C4-2B (cell line): ENCODE results near the gene CCDC188.

ENCODE experiments used
- H3K27ac ChIP-seq: fragments of 450-650 bp; 2 replicates; pipeline ENCODE4 v1.5.1; 2017
- CTCF ChIP-seq: fragments of 450-650 bp; conservative IDR thresholded peaks from 2 replicates; pipeline ENCODE4 v1.5.1; 2017; ENCODE audit warnings: mild to moderate bottlenecking
- ZFX ChIP-seq: fragments of 450-650 bp; IDR thresholded peaks from 2 replicates; pipeline ENCODE4 v1.6.1; 2017

Gene CCDC188

GRCh38 chr22:20135265-20135664, 15.6 kb downstream of the CCDC188 start:
- TF ChIP-seq ZFX (no peak), CTCF (no peak)

GRCh38 chr22:20133930-20134549, 16.8 kb downstream of the CCDC188 start:
- no peak overlapping the region for H3K27ac ChIP-seq
- TF ChIP-seq CTCF (no peak), ZFX (no peak)

More at GRCh38 chr22:20135265-20135664, 15.6 kb downstream of the CCDC188 start:
- H3K27ac ChIP-seq, result no peak overlapping the region

GRCh38 chr22:20132686-20133246, 18.1 kb downstream of the CCDC188 start:
- TF ChIP-seq ZFX (no peak), CTCF (no peak)

GRCh38 chr22:20131859-20132685, 18.8 kb downstream of the CCDC188 start:
- H3K27ac ChIP-seq, result peak overlapping the region; percentile 72

More at GRCh38 chr22:20132686-20133246, 18.1 kb downstream of the CCDC188 start:
- H3K27ac ChIP-seq, result peak overlapping the region; percentile 72

GRCh38 chr22:20131597-20131858, 19.3 kb downstream of the CCDC188 start, which contains the start of gene ZDHHC8:
TSS of gene ZDHHC8 (plus strand) at chr22:20131804. CDS start at chr22:20131948, 144 bp downstream.
- H3K27ac ChIP-seq, result peak within 1 kb of the TSS; percentile 72
- no peak for TF ChIP-seq ZFX
- TF ChIP-seq CTCF, result no peak

More at GRCh38 chr22:20131859-20132685, 18.8 kb downstream of the CCDC188 start:
- peak; percentile 73; the same call in 1 of the 2 replicates for TF ChIP-seq ZFX
- TF ChIP-seq CTCF, result no peak

DNA sequence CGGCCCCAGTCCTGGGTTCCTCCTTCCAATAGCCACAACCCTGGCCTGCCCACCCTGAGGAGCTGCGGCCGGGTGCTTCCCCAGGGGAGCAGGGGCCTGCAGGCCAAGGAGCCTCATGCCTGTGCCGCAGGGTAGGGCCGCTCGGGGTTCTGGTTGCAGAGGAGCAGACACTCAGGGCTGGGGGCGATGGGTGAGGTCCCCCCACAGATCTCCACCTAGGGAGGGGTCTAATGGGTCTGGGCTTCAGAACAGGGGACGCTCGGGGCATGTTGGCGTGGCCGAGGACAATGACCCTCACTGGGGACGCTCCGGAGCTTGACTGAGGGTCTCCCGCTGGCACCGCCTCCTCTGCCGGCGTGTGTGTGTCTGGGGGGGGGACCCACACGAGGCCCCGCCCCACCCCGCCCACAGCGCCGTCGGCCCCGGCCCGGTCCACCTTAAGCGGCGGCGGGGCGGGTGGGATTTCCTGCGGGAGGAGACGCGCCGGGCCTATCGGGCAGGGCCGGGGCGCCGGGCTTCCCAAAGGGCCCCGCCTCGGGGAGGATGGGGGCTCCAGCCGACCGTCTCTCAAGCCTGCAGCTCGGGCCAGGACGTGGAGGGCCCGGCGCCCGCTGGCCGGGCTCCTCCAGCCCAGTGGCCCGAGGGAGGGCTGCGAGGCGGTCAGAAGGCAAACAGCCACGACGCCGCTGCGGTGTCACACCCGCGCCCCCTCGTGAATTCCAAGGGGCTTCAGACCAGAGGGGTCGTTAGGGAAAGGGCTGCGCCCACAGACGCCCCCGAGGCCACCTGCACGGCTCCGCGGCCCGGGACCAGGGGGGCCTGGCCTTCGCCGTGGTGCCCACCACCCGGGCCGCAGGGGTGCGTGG, 19.9 kb downstream of the CCDC188 start:
- peak overlapping the region; percentile 72 for H3K27ac ChIP-seq
- no peak for TF ChIP-seq CTCF
- no peak for TF ChIP-seq ZFX
